Transverse colon (tissue), 4 donors: ENCODE measurements around the gene MACROD1. TPM values are rescaled to one million over a fixed set of nuclear protein-coding genes. Genes with fewer than 3 reads are reported as not detected.

Experiments used
- DNase-seq: peaks from one replicate; pipeline ENCODE4 v3.0.0-alpha.2; 2019
- H3K27ac ChIP-seq, 4 donors: fragments of 200-600 bp; sonication (generic); 2 replicates each; pipeline ENCODE4 v1.5.1; 2016 to 2018; ENCODE audit warnings: inconsistent platforms in 4 of 4
- H3K27me3 ChIP-seq: fragments of 200-600 bp; sonication (generic); 2 replicates; pipeline ENCODE4 v1.5.1; 2017; ENCODE audit warnings: inconsistent platforms
- H3K36me3 ChIP-seq, 4 donors: fragments of 200-600 bp; sonication (generic); 2 replicates each; pipeline ENCODE4 v1.5.1; 2017 to 2019; ENCODE audit warnings: inconsistent platforms in 4 of 4
- H3K4me1 ChIP-seq, 4 donors: fragments of 200-600 bp; sonication (generic); 2 replicates each; pipeline ENCODE4 v1.5.1; 2017 to 2020; ENCODE audit warnings: inconsistent platforms in 4 of 4
- H3K4me3 ChIP-seq, 4 donors: fragments of 200-600 bp; sonication (generic); 1 replicate in 1 of 4; 2 replicates in 3 of 4; pipeline versions ENCODE4 v1.5.1 to v1.6.1; 2017 to 2019; ENCODE audit warnings: inconsistent platforms in 4 of 4
- H3K9me3 ChIP-seq, 2 donors: fragments of 200-600 bp; sonication (generic); 2 replicates each; pipeline ENCODE4 v1.5.1; 2017 to 2019; ENCODE audit warnings: inconsistent platforms in 2 of 2
- EP300 ChIP-seq: sonication (generic); formaldehyde crosslinking; IDR thresholded peaks from one replicate; pipeline ENCODE4 v1.6.1; 2017; ENCODE audit warnings: antibody characterized with exemption, low read depth
- POLR2A ChIP-seq: fragments of 450-650 bp; IDR thresholded peaks from one replicate; pipeline ENCODE4 v1.6.1; 2016; ENCODE audit warnings: antibody characterized with exemption, mild to moderate bottlenecking, moderate library complexity
- POLR2AphosphoS5 ChIP-seq, 3 donors: sonication (generic); formaldehyde crosslinking; IDR thresholded peaks; one replicate each; pipeline ENCODE4 v1.6.1; 2016; ENCODE audit warnings: antibody characterized with exemption in 3 of 3
- WGBS, 2 donors: methylation state at CpG; one replicate each; pipeline ENCODE4 v1.1.5; 2018; ENCODE audit warnings: low coverage in 1 of 2; 5-methylcytosine and 5-hydroxymethylcytosine counted together
- in situ Hi-C, 4 donors: fragments of 200-750 bp; cut with MboI; loops; one replicate each; pipeline versions ENCODE4 v1.15.0 to v1.15.1; 2017; ENCODE audit warnings: low sequenced_read_pairs in 3 of 4, low pct_ligation_motif_present in 1 of 4, low pct_unique_long_range_greater_than_20kb in 1 of 4
- intact Hi-C: fragments of 100-400 bp; cut with DNase I; formaldehyde crosslinking; loops from one replicate; pipeline ENCODE4 v1.15.1; 2023; ENCODE audit warnings: low total_unique reads
- total RNA-seq, 4 donors: library from RNA; depleted of rRNA; stranded (reverse); fragments of >200 nt; gene quantifications; one replicate each; pipeline ENCODE4 v1.1.0, GENCODE V29; 2016
- TF ChIP-seq, protein P1 (sequence below), 5 experiments: fragments of 200-600 bp in 3 of 5; fragments of 450-650 bp in 2 of 5; sonication (generic) in 3 of 5; IDR thresholded peaks; 1 replicate in 2 of 5; 2 replicates in 3 of 5; pipeline ENCODE4 v1.5.1; 2016 to 2017; ENCODE audit warnings: antibody characterized with exemption in 5 of 5, inconsistent platforms in 3 of 5, mild to moderate bottlenecking in 2 of 5, moderate library complexity in 1 of 5

Gene MACROD1
- total RNA-seq, 4 donors from 2014 or later = 42.9 to 50.7 (median 50.1) TPM

DNA sequence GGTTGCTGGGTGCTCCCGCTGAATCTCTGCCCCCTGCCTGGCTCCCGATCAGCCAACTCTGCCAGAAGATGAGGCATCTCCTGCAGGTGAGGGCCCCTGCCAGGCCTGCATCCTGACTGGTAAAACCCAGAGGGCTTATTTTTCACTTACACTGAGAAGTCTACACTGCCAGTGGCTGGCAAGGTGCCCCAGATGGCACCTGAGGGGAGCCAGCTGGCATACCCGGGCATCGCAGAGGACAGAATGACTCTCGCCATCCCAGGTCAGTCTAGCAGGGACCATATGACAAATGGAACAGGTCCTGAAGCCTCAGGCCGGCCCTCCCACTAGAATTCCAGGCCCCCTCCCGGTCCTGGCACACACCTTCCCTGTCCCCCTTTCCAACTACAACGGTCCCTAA is 30.9 kb downstream of the MACROD1 start:
- no peak for TF ChIP-seq POLR2AphosphoS5 (IDR thresholded peaks at IDR 0.05)
- no peak for TF ChIP-seq EP300
- TF ChIP-seq, protein P1, sequence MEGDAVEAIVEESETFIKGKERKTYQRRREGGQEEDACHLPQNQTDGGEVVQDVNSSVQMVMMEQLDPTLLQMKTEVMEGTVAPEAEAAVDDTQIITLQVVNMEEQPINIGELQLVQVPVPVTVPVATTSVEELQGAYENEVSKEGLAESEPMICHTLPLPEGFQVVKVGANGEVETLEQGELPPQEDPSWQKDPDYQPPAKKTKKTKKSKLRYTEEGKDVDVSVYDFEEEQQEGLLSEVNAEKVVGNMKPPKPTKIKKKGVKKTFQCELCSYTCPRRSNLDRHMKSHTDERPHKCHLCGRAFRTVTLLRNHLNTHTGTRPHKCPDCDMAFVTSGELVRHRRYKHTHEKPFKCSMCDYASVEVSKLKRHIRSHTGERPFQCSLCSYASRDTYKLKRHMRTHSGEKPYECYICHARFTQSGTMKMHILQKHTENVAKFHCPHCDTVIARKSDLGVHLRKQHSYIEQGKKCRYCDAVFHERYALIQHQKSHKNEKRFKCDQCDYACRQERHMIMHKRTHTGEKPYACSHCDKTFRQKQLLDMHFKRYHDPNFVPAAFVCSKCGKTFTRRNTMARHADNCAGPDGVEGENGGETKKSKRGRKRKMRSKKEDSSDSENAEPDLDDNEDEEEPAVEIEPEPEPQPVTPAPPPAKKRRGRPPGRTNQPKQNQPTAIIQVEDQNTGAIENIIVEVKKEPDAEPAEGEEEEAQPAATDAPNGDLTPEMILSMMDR (IDR thresholded peaks at IDR 0.05) = no peak
- intact Hi-C loops (no loop called here), in situ Hi-C loops (no loop called here)
- H3K9me3 ChIP-seq = no peaks in the 10 kb centered on the region
- H3K27me3 ChIP-seq = no peaks in the 10 kb centered on the region
- DNase-seq = no peak
- H3K4me1 ChIP-seq = no peaks in the 10 kb centered on the region
- H3K36me3 ChIP-seq = no peaks in the 10 kb centered on the region
- WGBS, 2 donors = 88 to 100% methylated on average over 1 to 8 of the region's 8 CpGs
- no peak overlapping the region for H3K4me3 ChIP-seq
- H3K27ac ChIP-seq = no peak overlapping the region

DNA sequence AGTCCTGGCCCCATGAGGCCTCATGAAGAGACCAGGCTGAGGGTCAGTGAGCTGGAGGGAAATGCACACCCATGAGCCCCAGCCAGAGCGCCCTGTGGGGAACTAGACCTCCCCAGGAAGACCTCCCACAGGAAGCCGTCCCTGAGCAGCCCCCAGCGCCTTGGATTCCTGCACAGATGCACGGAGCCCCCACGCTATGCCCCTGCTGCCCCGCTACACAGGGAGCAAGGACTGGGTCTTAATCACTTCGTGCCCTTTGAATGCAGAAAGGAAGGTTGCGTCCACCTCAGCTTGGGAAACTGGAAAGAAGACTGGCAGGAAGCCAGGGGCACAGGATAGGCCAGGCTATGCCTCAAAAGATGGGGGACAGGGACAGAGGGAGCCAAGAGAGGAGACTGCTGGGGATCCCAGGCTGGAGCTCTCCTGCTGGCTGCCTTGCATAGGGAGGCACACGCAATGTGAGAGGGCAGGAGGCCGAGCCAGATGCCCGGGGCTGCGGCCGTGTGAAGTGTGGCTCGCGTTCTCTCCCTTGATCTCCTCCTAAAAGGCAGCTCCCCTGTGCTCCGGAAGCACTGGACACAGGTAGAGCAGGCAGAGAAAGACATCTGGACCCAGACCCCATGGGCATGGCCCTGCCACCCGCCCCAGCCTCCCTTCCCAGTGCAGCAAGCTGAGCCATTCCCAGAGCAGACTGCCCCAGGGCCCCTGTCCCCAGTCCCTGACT is 32.8 kb downstream of the MACROD1 start:
- in situ Hi-C loops (no loop called here), intact Hi-C loops (no loop called here)
- H3K27ac ChIP-seq = no peak overlapping the region
- H3K4me3 ChIP-seq = no peak overlapping the region
- DNase-seq = no peak
- TF ChIP-seq POLR2A (no peak), POLR2AphosphoS5 (IDR thresholded peaks at IDR 0.05) (no peak), EP300 (no peak)
- TF ChIP-seq, protein P1 (IDR thresholded peaks at IDR 0.05) = no peak
- H3K27me3 ChIP-seq = no peaks in the 10 kb centered on the region
- H3K36me3 ChIP-seq = no peaks in the 10 kb centered on the region
- H3K9me3 ChIP-seq = no peaks in the 10 kb centered on the region
- WGBS, 2 donors = 89 to 90% methylated on average over 2 to 16 of the region's 17 CpGs
- no peaks in the 10 kb centered on the region for H3K4me1 ChIP-seq

DNA sequence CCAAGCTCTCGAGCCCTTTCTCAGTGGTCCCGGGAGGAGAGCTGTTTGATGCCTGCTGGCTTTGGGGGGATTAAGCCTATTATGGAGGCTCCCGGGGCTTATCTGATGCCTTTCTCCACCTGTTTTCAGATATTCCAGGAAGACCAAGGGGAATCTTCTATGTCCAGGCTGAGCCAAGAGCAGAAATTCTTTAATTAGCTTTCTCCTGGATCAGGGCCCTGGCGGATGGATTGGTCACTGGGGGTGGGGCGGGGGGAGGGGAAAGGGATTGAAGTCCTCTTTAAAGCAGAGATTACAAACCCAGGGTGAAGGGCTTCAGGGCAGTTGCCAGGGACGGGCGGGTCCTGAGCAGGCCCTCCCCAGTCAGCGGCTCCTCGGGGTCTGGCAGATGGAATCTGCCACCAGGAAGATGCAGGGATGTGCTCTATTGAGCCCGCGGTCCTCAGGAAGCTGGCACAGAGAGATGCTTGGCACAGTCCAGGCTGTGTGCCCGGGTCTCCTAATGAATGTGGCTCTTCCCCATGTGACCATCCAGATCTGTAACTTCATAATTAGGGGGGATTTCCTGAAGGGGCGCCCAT is 33.6 kb downstream of the MACROD1 start:
- Histone ChIP-seq H3K4me1 (no peaks in the 10 kb centered on the region), H3K36me3 (no peaks in the 10 kb centered on the region)

DNA sequence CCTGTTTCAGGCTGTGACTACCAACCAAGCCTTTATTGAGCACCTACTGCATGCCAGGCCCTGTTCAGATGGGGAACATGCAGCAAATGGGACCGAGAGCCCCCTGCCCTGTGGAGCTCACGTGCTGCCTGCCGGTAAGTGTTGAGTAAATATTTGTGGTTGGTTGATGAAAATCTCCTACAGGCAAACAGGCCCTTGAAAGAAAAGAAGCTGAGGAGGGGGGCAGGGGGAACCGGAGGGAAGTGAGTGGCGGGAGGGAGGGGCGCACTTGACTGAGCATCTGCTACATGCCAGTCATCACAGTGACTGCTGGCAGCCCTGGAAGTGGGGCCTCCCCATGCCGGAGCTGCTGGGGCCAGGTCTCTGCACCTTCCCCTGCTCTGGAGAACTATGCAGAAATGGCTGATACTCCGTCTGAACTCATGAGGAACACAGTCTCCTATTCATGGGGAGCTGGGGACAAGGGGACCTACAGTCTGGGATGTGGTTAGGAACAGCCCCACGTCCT is 34.2 kb downstream of the MACROD1 start:
- Histone ChIP-seq H3K9me3 (no peaks in the 10 kb centered on the region), H3K4me3 (no peak overlapping the region), H3K27me3 (no peaks in the 10 kb centered on the region), H3K36me3 (no peaks in the 10 kb centered on the region), H3K4me1 (no peaks in the 10 kb centered on the region), H3K27ac (no peak overlapping the region)
- DNase-seq = no peak
- intact Hi-C loops = no loop called here
- in situ Hi-C loops = no loop called here
- TF ChIP-seq POLR2A (no peak), POLR2AphosphoS5 (IDR thresholded peaks at IDR 0.05) (no peak), EP300 (no peak)
- TF ChIP-seq, protein P1 (IDR thresholded peaks at IDR 0.05) = no peak
- 81% methylated on average over 9 of the region's 9 CpGs; no CpG with 5 or more reads in 1 of the 2 donors for WGBS, 2 donors

More for the DNA sequence above, 33.6 kb downstream of the MACROD1 start:
- Histone ChIP-seq H3K27me3 (no peaks in the 10 kb centered on the region), H3K9me3 (no peaks in the 10 kb centered on the region), H3K4me3 (no peak overlapping the region), H3K27ac (no peak overlapping the region)
- in situ Hi-C loops = no loop called here
- DNase-seq = no peak
- TF ChIP-seq, protein P1 (IDR thresholded peaks at IDR 0.05) = no peak
- TF ChIP-seq EP300 (no peak), POLR2AphosphoS5 (IDR thresholded peaks at IDR 0.05) (no peak), POLR2A (no peak)
- WGBS, 2 donors = 76% methylated on average over 13 of the region's 13 CpGs; no CpG with 5 or more reads in 1 of the 2 donors
- intact Hi-C loops = no loop called here
